GM12874 (cell line): ENCODE measurements around the gene VAT1.

Experiments
- TF ChIP-seq, protein P1 (sequence below): IDR thresholded peaks from 2 replicates; pipeline ENCODE4 v1.5.1; 2011; ENCODE audit warnings: low read depth, mild to moderate bottlenecking, control low read depth, low read length, moderate library complexity; ENCODE audit not compliant: insufficient read depth

Gene VAT1

DNA sequence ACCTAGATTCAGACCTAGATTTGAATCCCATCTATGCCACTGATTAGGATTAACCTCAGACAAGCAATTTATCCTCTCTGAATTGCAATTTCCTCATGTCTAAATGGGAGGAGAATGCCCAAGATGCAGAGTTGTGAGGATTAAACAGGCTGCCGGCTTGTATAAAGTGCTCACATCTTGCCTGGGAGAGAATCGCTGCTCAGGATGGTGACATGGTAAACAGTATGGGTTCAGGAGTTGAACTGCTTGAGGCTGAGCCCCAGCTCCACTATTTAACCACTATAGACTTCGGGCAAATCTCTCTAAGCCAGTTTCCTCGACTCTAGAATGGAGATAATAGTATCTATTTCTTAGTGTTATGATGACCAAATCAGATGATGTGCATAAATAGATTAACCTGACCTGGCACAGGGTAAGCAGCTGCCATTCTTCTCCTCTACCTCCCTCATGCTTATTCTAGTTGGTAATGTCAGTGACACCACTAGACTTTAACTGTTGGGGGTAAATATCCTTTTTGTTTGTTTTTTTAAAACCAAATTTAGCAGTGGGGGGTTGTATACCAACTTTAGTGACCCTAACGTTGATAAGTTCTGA lies 24.7 kb downstream of the VAT1 start:
- TF ChIP-seq, protein P1, sequence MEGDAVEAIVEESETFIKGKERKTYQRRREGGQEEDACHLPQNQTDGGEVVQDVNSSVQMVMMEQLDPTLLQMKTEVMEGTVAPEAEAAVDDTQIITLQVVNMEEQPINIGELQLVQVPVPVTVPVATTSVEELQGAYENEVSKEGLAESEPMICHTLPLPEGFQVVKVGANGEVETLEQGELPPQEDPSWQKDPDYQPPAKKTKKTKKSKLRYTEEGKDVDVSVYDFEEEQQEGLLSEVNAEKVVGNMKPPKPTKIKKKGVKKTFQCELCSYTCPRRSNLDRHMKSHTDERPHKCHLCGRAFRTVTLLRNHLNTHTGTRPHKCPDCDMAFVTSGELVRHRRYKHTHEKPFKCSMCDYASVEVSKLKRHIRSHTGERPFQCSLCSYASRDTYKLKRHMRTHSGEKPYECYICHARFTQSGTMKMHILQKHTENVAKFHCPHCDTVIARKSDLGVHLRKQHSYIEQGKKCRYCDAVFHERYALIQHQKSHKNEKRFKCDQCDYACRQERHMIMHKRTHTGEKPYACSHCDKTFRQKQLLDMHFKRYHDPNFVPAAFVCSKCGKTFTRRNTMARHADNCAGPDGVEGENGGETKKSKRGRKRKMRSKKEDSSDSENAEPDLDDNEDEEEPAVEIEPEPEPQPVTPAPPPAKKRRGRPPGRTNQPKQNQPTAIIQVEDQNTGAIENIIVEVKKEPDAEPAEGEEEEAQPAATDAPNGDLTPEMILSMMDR: no peak

DNA sequence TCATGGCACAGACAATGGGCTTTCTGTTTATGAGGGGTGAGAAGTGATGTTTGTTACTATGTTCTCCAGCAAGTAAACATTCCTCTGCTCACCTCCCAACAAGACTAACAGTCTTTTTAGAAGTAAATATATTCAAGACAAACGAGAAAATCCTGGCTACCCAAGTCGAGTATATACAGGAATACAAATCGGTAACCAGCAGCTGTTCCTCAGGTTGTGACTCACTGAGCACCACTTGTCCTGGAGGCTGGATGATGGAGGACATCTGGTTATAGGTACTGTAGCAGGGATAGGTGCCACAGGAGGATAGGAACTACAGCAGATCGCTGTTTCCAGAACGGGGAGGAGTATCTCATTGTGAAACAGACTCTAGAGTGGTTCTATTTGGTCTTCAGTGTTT lies 29.3 kb downstream of the VAT1 start:
- TF ChIP-seq, protein P1: no peak

DNA sequence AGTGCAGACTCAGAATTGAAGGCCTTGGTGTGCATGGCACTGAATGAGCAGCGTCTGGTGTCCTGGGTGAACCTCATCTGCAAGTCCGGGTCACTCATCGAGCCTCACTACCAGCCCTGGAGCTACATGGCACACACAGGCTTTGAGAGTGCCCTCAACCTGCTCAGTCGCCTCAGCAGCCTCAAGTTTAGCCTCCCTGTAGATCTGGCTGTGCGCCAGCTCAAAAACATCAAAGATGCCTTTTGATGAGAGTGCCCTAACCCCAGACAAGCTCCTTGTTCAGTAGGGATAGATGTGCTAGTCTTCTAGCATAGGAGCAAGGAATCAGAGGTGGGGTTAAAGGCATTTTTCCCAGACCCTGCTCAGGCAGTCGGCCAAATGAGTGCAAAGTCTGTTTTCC lies 30.7 kb downstream of the VAT1 start:
- TF ChIP-seq, protein P1: no peak

DNA sequence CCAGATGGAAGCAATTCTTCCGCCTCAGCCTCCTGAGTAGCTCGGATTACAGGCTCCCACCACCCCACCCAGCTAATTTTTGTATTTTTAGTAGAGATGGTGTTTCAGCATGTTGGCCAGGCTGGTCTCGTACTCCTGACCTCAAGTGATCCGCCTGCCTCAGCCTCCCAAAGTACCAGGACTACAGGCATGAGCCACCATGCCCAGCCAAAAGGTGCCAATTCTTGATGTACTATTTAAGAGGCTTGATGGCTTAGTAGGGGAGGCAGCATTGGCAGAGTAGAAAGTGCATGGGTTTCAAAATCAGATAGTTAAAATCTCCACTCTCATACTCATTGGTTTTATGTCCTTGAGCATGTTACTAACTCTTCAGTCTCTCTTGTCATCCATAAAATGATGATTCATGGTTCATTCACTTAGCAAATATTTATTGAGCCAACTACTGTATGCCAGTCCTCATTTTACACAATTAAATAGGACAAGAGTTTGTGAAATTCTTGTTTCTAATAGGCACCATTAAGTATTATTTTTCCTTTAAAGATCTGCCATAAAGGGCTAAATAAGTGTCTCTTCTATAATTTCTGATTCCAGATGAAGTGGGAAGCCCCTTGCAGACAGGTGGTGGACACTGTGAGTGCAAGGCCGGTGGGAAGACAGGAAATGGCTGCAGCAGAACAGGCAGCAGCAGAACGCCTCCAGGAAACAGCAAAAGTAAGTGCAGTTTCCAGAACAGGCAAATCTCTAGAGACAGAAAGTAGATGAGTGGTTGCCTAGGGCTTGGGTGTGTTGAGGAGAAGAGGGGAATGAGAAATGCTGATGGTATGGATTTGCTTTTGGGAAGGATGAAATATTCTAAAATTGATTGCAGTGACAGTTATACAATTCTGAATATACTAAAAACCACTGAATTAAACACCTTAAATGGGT lies 32.2 kb downstream of the VAT1 start:
- TF ChIP-seq, protein P1: no peak

- TF ChIP-seq, protein P1: no peak
These were observed 33.0 kb downstream of the VAT1 start for GRCh38 chr17:42989141-42989540.

- TF ChIP-seq, protein P1: no peak
These were observed 37.0 kb downstream of the VAT1 start for GRCh38 chr17:42985225-42985624.

- TF ChIP-seq, protein P1: no peak
These were observed 39.9 kb downstream of the VAT1 start for GRCh38 chr17:42982266-42982665.
